ENCODE results near the gene PLXNA3. TPM values are rescaled to one million over a fixed set of nuclear protein-coding genes. Genes with fewer than 3 reads are reported as not detected.

The PLXNA3 gene
- total RNA-seq, 4 donors from 2014 or later = 12.0 to 52.0 (median 29.6) TPM

- Histone ChIP-seq H3K4me1 (peaks cover 22% of the 10 kb centered on the region), H3K9me3 (no peaks in the 10 kb centered on the region), H3K27me3 (no peaks in the 10 kb centered on the region), H3K36me3 (peaks cover 36% of the 10 kb centered on the region), H3K27ac (no peak overlapping the region), H3K4me3 (no peak overlapping the region)
- 90% methylated on average over 12 of the region's 12 CpGs for WGBS
- TF ChIP-seq EP300 (IDR thresholded peaks at IDR 0.05) (no peak), CTCF (IDR thresholded peaks at IDR 0.05) (no peak), POLR2A (IDR thresholded peaks at IDR 0.05) (no peak), POLR2AphosphoS5 (IDR thresholded peaks at IDR 0.05) (no peak)
- no peak for DNase-seq (ENCODE audit: low spot score in 2 of 2)
These were observed 11.7 kb upstream of the PLXNA3 start for GRCh38 chrX:154446430-154446829.

GRCh38 chrX:154448484-154448883 lies 9.6 kb upstream of the PLXNA3 start:
- Histone ChIP-seq H3K27ac (no peak overlapping the region), H3K9me3 (no peaks in the 10 kb centered on the region), H3K4me3 (no peak overlapping the region), H3K4me1 (peaks cover 19% of the 10 kb centered on the region), H3K27me3 (no peaks in the 10 kb centered on the region), H3K36me3 (peaks cover 23% of the 10 kb centered on the region)
- WGBS = 92% methylated on average over 14 of the region's 14 CpGs
- DNase-seq (ENCODE audit: low spot score in 2 of 2) = no peak
- TF ChIP-seq POLR2AphosphoS5 (IDR thresholded peaks at IDR 0.05) (no peak), POLR2A (IDR thresholded peaks at IDR 0.05) (no peak)

GRCh38 chrX:154449618-154450017 lies 8.5 kb upstream of the PLXNA3 start:
- H3K4me1 ChIP-seq = peaks cover 10% of the 10 kb centered on the region
- H3K9me3 ChIP-seq = no peaks in the 10 kb centered on the region
- 89% methylated on average over 5 of the region's 18 CpGs for whole genome bisulfite sequencing
- H3K27me3 ChIP-seq = no peaks in the 10 kb centered on the region
- no peak for DNase-seq (ENCODE audit: low spot score in 2 of 2)
- no peak overlapping the region for H3K4me3 ChIP-seq
- H3K27ac ChIP-seq = no peak overlapping the region
- TF ChIP-seq EP300 (IDR thresholded peaks at IDR 0.05) (no peak), POLR2AphosphoS5 (IDR thresholded peaks at IDR 0.05) (no peak), CTCF (IDR thresholded peaks at IDR 0.05) (no peak), POLR2A (IDR thresholded peaks at IDR 0.05) (no peak)
- peaks cover 23% of the 10 kb centered on the region for H3K36me3 ChIP-seq

GRCh38 chrX:154450312-154450711 lies 7.8 kb upstream of the PLXNA3 start:
- Histone ChIP-seq H3K27me3 (no peaks in the 10 kb centered on the region), H3K36me3 (peaks cover 23% of the 10 kb centered on the region)

GRCh38 chrX:154452823-154453222 lies 5.3 kb upstream of the PLXNA3 start:
- Histone ChIP-seq H3K27ac (no peak overlapping the region), H3K4me3 (no peak overlapping the region), H3K27me3 (no peaks in the 10 kb centered on the region), H3K9me3 (no peaks in the 10 kb centered on the region), H3K36me3 (peaks cover 23% of the 10 kb centered on the region), H3K4me1 (no peaks in the 10 kb centered on the region)
- TF ChIP-seq EP300 (IDR thresholded peaks at IDR 0.05) (no peak), CTCF (IDR thresholded peaks at IDR 0.05) (no peak), POLR2A (IDR thresholded peaks at IDR 0.05) (no peak), POLR2AphosphoS5 (IDR thresholded peaks at IDR 0.05) (no peak)
- 86% methylated on average over 9 of the region's 9 CpGs for WGBS
- no peak for DNase-seq (ENCODE audit: low spot score in 2 of 2)

More at GRCh38 chrX:154450312-154450711, 7.8 kb upstream of the PLXNA3 start:
- 94% methylated on average over 15 of the region's 17 CpGs for WGBS
- Histone ChIP-seq H3K4me1 (peaks cover 4% of the 10 kb centered on the region), H3K4me3 (no peak overlapping the region), H3K27ac (no peak overlapping the region), H3K9me3 (no peaks in the 10 kb centered on the region)
- no peak for DNase-seq (ENCODE audit: low spot score in 2 of 2)
- no peak for TF ChIP-seq CTCF (IDR thresholded peaks at IDR 0.05)
- TF ChIP-seq POLR2AphosphoS5 (IDR thresholded peaks at IDR 0.05) = no peak
- no peak for TF ChIP-seq EP300 (IDR thresholded peaks at IDR 0.05)

Measured in suprapubic skin (tissue), 4 donors.